Measurements from ENCODE around the gene CUL1. TPM values are rescaled to one million over a fixed set of nuclear protein-coding genes. Genes with fewer than 3 reads are reported as not detected.

CUL1 gene
- total RNA-seq, 1 experiment from 2014 or later: 53.1 TPM

DNA sequence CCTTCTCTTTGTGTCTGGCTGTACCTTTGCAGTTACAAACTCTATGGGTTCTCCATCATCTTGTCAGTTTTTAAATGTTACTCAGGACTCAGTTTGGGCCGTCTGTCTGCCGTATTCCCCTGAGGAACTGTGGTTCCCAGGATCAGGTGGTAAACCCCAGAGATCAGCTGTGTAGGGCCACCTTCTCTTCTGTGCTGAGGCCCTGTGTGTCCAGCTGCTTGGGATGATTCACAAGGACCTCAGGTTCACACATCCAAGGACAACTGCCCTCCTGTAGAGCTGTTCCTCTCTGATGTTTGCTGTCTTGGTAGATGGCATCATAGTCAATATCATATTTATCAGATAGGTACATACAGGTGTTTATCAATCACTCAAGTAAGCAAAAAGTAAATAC lies 24.5 kb downstream of the CUL1 start:
- ChIA-PET CTCF (no interaction called here), POLR2A (no interaction called here), RAD21 (ENCODE audit: low non-redundant PET in 1 of 2, low total read pairs in 2 of 2, uncharacterized antibody in 2 of 2, unreplicated experiment in 2 of 2) (no interaction called here)
- no peaks in the 10 kb centered on the region for H3K9me3 ChIP-seq (ENCODE audit: control insufficient read depth in 1 of 2, insufficient read depth in 1 of 2, low read depth in 1 of 2, low read length in 2 of 2)
- H3K27ac ChIP-seq (ENCODE audit: low read depth, low read length): no peak overlapping the region
- no peak overlapping the region for H3K9ac ChIP-seq (ENCODE audit: low read length)
- no peak overlapping the region for H3K4me3 ChIP-seq (replicated peaks in 1 of 2; ENCODE audit: low read depth in 1 of 2, low read length in 2 of 2)
- H3K4me2 ChIP-seq (ENCODE audit: low read length): no peak overlapping the region
- H3K9me2 ChIP-seq (ENCODE audit: insufficient read depth): no peaks in the 10 kb centered on the region
- TF ChIP-seq ZNF274 (IDR thresholded peaks at IDR 0.05; ENCODE audit: low read depth, low read length) (no peak), SIN3A (IDR thresholded peaks at IDR 0.05; ENCODE audit: low read depth) (no peak), POLR2AphosphoS5 (IDR thresholded peaks at IDR 0.05; ENCODE audit: low read depth, low read length) (no peak), CBX3 (IDR thresholded peaks at IDR 0.05; ENCODE audit: low read depth) (no peak), SRF (IDR thresholded peaks at IDR 0.05; ENCODE audit: low read depth) (no peak), TCF7L2 (IDR thresholded peaks at IDR 0.05; ENCODE audit: borderline replicate concordance, extremely low read depth, insufficient read depth, insufficient read length) (no peak), YY1 (IDR thresholded peaks at IDR 0.05; ENCODE audit: extremely low read depth, insufficient replicate concordance, low read depth, low read length) (no peak), EZH2phosphoT487 (IDR thresholded peaks at IDR 0.05; ENCODE audit: borderline replicate concordance) (no peak)
- TF ChIP-seq, protein P1, sequence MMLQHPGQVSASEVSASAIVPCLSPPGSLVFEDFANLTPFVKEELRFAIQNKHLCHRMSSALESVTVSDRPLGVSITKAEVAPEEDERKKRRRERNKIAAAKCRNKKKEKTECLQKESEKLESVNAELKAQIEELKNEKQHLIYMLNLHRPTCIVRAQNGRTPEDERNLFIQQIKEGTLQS (IDR thresholded peaks at IDR 0.05): no peak
- no peaks in the 10 kb centered on the region for H3K27me3 ChIP-seq (ENCODE audit: insufficient read depth, low read length)
- H3K79me2 ChIP-seq (ENCODE audit: insufficient read depth, low read length): peaks cover 100% of the 10 kb centered on the region
- peaks cover 0 to 2% of the 10 kb centered on the region in 2 experiments; a peak in 1 of 4 replicates for H3K4me1 ChIP-seq (ENCODE audit: control insufficient read depth in 1 of 2, insufficient read depth in 2 of 2, low read length in 2 of 2)
- peaks cover 31% of the 10 kb centered on the region for H4K20me1 ChIP-seq (ENCODE audit: insufficient read depth)
- no peak overlapping the region for H2AFZ ChIP-seq (ENCODE audit: low read depth, low read length, poor library complexity, severe bottlenecking)
- ATAC-seq: no peak
- H3K36me3 ChIP-seq (ENCODE audit: control insufficient read depth in 1 of 2, insufficient read depth in 2 of 2, low read length in 2 of 2): no peaks in the 10 kb centered on the region
- no peak for DNase-seq (ENCODE audit: low read depth, low spot score)
- BruUV-seq (replicated peaks): no TSS peak
- intact Hi-C loops (cut with micrococcal nuclease): no loop called here

DNA sequence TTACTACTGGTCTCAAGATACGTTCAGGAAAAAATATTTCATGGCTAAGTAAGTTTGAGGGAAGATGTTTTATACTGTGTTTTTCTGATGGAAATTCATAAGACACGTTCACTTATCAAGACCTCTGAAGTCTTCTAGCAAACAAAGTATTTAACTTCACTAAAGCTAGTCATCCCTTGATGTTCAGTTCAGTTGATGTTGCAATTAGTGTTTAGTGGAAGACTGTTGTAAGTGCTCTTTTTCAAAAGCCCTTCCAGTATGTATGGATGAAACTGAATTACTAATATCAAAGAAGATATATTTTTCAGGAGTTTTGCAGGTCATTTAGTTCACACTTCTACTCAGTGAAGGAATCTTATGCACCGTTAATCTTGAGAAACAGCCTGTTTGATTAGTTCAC lies 25.1 kb downstream of the CUL1 start:
- intact Hi-C loops (cut with micrococcal nuclease): no loop called here
- H3K4me2 ChIP-seq (ENCODE audit: low read length): no peak overlapping the region
- no peak overlapping the region for H3K27ac ChIP-seq (ENCODE audit: low read depth, low read length)
- H3K9me2 ChIP-seq (ENCODE audit: insufficient read depth): no peaks in the 10 kb centered on the region
- H3K9me3 ChIP-seq (ENCODE audit: control insufficient read depth in 1 of 2, insufficient read depth in 1 of 2, low read depth in 1 of 2, low read length in 2 of 2): no peaks in the 10 kb centered on the region
- DNase-seq (ENCODE audit: low read depth, low spot score): no peak
- ATAC-seq: no peak
- peaks cover 32% of the 10 kb centered on the region for H4K20me1 ChIP-seq (ENCODE audit: insufficient read depth)
- no peaks in the 10 kb centered on the region; a peak in 1 of 4 replicates for H3K4me1 ChIP-seq (ENCODE audit: control insufficient read depth in 1 of 2, insufficient read depth in 2 of 2, low read length in 2 of 2)
- ChIA-PET POLR2A (no interaction called here), RAD21 (ENCODE audit: low non-redundant PET in 1 of 2, low total read pairs in 2 of 2, uncharacterized antibody in 2 of 2, unreplicated experiment in 2 of 2) (no interaction called here), CTCF (no interaction called here)
- TF ChIP-seq, protein P2, sequence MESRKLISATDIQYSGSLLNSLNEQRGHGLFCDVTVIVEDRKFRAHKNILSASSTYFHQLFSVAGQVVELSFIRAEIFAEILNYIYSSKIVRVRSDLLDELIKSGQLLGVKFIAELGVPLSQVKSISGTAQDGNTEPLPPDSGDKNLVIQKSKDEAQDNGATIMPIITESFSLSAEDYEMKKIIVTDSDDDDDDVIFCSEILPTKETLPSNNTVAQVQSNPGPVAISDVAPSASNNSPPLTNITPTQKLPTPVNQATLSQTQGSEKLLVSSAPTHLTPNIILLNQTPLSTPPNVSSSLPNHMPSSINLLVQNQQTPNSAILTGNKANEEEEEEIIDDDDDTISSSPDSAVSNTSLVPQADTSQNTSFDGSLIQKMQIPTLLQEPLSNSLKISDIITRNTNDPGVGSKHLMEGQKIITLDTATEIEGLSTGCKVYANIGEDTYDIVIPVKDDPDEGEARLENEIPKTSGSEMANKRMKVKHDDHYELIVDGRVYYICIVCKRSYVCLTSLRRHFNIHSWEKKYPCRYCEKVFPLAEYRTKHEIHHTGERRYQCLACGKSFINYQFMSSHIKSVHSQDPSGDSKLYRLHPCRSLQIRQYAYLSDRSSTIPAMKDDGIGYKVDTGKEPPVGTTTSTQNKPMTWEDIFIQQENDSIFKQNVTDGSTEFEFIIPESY (IDR thresholded peaks at IDR 0.05; ENCODE audit: extremely low read depth, insufficient replicate concordance, low read length): no peak
- TF ChIP-seq ELF1 (IDR thresholded peaks at IDR 0.05; ENCODE audit: borderline replicate concordance, low read depth): no peak
- no peak for TF ChIP-seq YY1 (IDR thresholded peaks at IDR 0.05; ENCODE audit: extremely low read depth, insufficient replicate concordance, low read depth, low read length)
- no peaks in the 10 kb centered on the region for H3K36me3 ChIP-seq (ENCODE audit: control insufficient read depth in 1 of 2, insufficient read depth in 2 of 2, low read length in 2 of 2)
- H3K79me2 ChIP-seq (ENCODE audit: insufficient read depth, low read length): peaks cover 100% of the 10 kb centered on the region
- H3K4me3 ChIP-seq (replicated peaks in 1 of 2; ENCODE audit: low read depth in 1 of 2, low read length in 2 of 2): no peak overlapping the region
- H2AFZ ChIP-seq (ENCODE audit: low read depth, low read length, poor library complexity, severe bottlenecking): no peak overlapping the region
- no peaks in the 10 kb centered on the region for H3K27me3 ChIP-seq (ENCODE audit: insufficient read depth, low read length)
- BruUV-seq (replicated peaks): no TSS peak
- H3K9ac ChIP-seq (ENCODE audit: low read length): no peak overlapping the region

All from HCT116 (cell line).